ENCODE measurements around the gene CTDSPL.

CTDSPL gene

GRCh38 chr3:38015984-38016383 lies 154.3 kb downstream of the CTDSPL start:
- no peak for DNase-seq (ENCODE audit: low read depth in 4 of 4, low spot score in 1 of 4)

GRCh38 chr3:38016410-38016809 lies 154.7 kb downstream of the CTDSPL start:
- no peak for DNase-seq (ENCODE audit: low read depth in 4 of 4, low spot score in 1 of 4)

GRCh38 chr3:38016847-38017444 lies 155.3 kb downstream of the CTDSPL start:
- no peak for DNase-seq (ENCODE audit: low read depth in 4 of 4, low spot score in 1 of 4)

GRCh38 chr3:38017445-38018295 lies 156.0 kb downstream of the CTDSPL start:
- no peak for DNase-seq (ENCODE audit: low read depth in 4 of 4, low spot score in 1 of 4)

- DNase-seq (ENCODE audit: low read depth in 4 of 4, low spot score in 1 of 4) = no peak
Measured at GRCh38 chr3:38018296-38019266, 156.9 kb downstream of the CTDSPL start.

GRCh38 chr3:38019658-38020341 lies 158.1 kb downstream of the CTDSPL start:
- DNase-seq (ENCODE audit: low read depth in 4 of 4, low spot score in 1 of 4) = no peak

- DNase-seq (ENCODE audit: low read depth in 4 of 4, low spot score in 1 of 4) = no peak
Measured at GRCh38 chr3:38020342-38020726, 158.7 kb downstream of the CTDSPL start.

GRCh38 chr3:38021196-38021595 lies 159.5 kb downstream of the CTDSPL start:
- no peak for DNase-seq (ENCODE audit: low read depth in 4 of 4, low spot score in 1 of 4)

- no peak for DNase-seq (ENCODE audit: low read depth in 4 of 4, low spot score in 1 of 4)
Measured at GRCh38 chr3:38022301-38022700, 160.6 kb downstream of the CTDSPL start.

- DNase-seq (ENCODE audit: low read depth in 4 of 4, low spot score in 1 of 4) = no peak
Measured at GRCh38 chr3:38022896-38023709, 161.4 kb downstream of the CTDSPL start.

GRCh38 chr3:38026856-38027255 lies 165.2 kb downstream of the CTDSPL start:
- DNase-seq (ENCODE audit: low read depth in 4 of 4, low spot score in 1 of 4) = no peak

GRCh38 chr3:38027466-38028465 lies 166.1 kb downstream of the CTDSPL start:
- DNase-seq (ENCODE audit: low read depth in 4 of 4, low spot score in 1 of 4) = no peak

GRCh38 chr3:38028621-38029361 lies 167.1 kb downstream of the CTDSPL start:
- DNase-seq (ENCODE audit: low read depth in 4 of 4, low spot score in 1 of 4) = no peak

GRCh38 chr3:38029400-38030125 lies 167.9 kb downstream of the CTDSPL start, which contains the start of gene PLCD1:
Gene PLCD1, minus strand, starts transcription at chr3:38029642. Its CDS starts 103 bp downstream, at chr3:38029539.
- DNase-seq (ENCODE audit: low read depth in 4 of 4, low spot score in 1 of 4) = no peak

- no peak for DNase-seq (ENCODE audit: low read depth in 4 of 4, low spot score in 1 of 4)
Measured at GRCh38 chr3:38030126-38031021, 168.7 kb downstream of the CTDSPL start.

All from stimulated activated CD4-positive, alpha-beta T cell treated with anti-CD3 and anti-CD28 coated beads, Interleukin-1b, Interleukin-23, amount 100 ng/mL, for 24 hours (primary cell).